ENCODE data around the gene GABRD.

GABRD gene

GRCh38 chr1:2039251-2039650 is 20.1 kb downstream of the GABRD start:
- no peak for DNase-seq (ENCODE audit: low read depth)

GRCh38 chr1:2041305-2041704 is 22.2 kb downstream of the GABRD start:
- DNase-seq (ENCODE audit: low read depth): no peak

- no peak for DNase-seq (ENCODE audit: low read depth)
Observed at GRCh38 chr1:2041887-2042286, 22.7 kb downstream of the GABRD start.

GRCh38 chr1:2042830-2043773 is 24.0 kb downstream of the GABRD start:
- DNase-seq (ENCODE audit: low read depth): no peak

- no peak for DNase-seq (ENCODE audit: low read depth)
Observed at GRCh38 chr1:2043886-2044285, 24.7 kb downstream of the GABRD start.

- peak; percentile 72 for DNase-seq (ENCODE audit: low read depth)
Observed at GRCh38 chr1:2044510-2045319, 25.6 kb downstream of the GABRD start.

- DNase-seq (ENCODE audit: low read depth): no peak
Observed at GRCh38 chr1:2045468-2046173, 26.5 kb downstream of the GABRD start.

- DNase-seq (ENCODE audit: low read depth): no peak
Observed at GRCh38 chr1:2046174-2046917, 27.2 kb downstream of the GABRD start.

- no peak for DNase-seq (ENCODE audit: low read depth)
Observed at GRCh38 chr1:2046953-2047748, 28.0 kb downstream of the GABRD start.

GRCh38 chr1:2047749-2048729 is 28.9 kb downstream of the GABRD start:
- DNase-seq (ENCODE audit: low read depth): no peak

- DNase-seq (ENCODE audit: low read depth): no peak
Observed at GRCh38 chr1:2049225-2049717, 30.1 kb downstream of the GABRD start.

- DNase-seq (ENCODE audit: low read depth): peak; percentile 95
Observed at GRCh38 chr1:2049718-2050431, 30.7 kb downstream of the GABRD start, which contains the start of gene PRKCZ. Gene PRKCZ (plus strand): TSS chr1:2050411. CDS start chr1:2050631, 220 bp downstream.

- no peak for DNase-seq (ENCODE audit: low read depth)
Observed at GRCh38 chr1:2050461-2050792, 31.3 kb downstream of the GABRD start.

- no peak for DNase-seq (ENCODE audit: low read depth)
Observed at GRCh38 chr1:2050793-2051682, 31.9 kb downstream of the GABRD start.

GRCh38 chr1:2052054-2052679 is 33.0 kb downstream of the GABRD start:
- no peak for DNase-seq (ENCODE audit: low read depth)

GRCh38 chr1:2052756-2053155 is 33.6 kb downstream of the GABRD start:
- DNase-seq (ENCODE audit: low read depth): no peak

- DNase-seq (ENCODE audit: low read depth): no peak
Observed at GRCh38 chr1:2053217-2053616, 34.1 kb downstream of the GABRD start.

Measured in stimulated activated CD8-positive, alpha-beta memory T cell treated with anti-CD3 and anti-CD28 coated beads, Interleukin-12 subunit alpha, Interleukin-12 subunit beta, amount 100 ng/mL, for 4 hours (primary cell).